SK-N-DZ (cell line): ENCODE results near the gene JADE3. TPM values are rescaled to one million over a fixed set of nuclear protein-coding genes. Genes with fewer than 3 reads are reported as not detected.

Experiments used
- DNase-seq: peaks from one replicate; pipeline ENCODE4 v3.0.0-alpha.2; 2015; ENCODE audit warnings: low spot score
- polyA plus RNA-seq, 2 experiments: library from polyadenylated mRNA; depleted of rRNA; stranded (reverse); fragments of >200 nt; gene quantifications; 2 replicates each; pipeline ENCODE4 v1.2.3, GENCODE V29; 2014

JADE3 gene
- polyA plus RNA-seq (2014; cell fraction: cytosol; rRNA removed): 6.9 and 9.3 TPM in 2 replicates
- polyA plus RNA-seq (2014; cell fraction: nucleus; rRNA removed): 7.2 and 8.8 TPM in 2 replicates

DNA sequence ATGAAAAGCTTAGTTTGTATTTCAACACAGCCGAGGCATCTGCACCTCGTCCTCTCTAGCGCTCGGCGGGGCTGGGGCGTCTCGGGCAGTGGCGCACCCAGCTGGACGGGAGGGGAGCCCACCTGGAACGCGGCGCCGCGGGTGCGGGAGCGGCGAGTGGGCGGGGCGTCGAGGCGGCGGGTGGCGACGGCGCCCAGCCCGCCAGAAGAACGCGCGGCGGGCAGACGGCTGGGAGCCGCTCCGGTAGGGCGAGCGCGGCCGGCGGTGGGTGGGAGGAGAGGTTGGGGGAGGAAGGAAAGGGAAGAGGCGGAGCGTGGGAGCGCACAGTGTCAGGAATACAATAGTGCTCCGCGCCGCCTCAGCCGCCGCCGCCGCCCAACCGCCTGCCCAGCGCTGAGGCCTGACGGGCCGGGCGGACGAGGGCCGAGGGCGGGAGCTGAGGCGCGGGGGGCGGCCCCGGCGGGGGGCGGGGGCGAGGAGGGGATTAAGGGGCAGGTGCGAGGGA, at the start of gene JADE3:
JADE3 (plus strand) TSS at position 324 of the 505 bp plus-strand sequence. CDS start 72,474 bp downstream, outside the sequence.
- peak; percentile 74 for DNase-seq

DNA sequence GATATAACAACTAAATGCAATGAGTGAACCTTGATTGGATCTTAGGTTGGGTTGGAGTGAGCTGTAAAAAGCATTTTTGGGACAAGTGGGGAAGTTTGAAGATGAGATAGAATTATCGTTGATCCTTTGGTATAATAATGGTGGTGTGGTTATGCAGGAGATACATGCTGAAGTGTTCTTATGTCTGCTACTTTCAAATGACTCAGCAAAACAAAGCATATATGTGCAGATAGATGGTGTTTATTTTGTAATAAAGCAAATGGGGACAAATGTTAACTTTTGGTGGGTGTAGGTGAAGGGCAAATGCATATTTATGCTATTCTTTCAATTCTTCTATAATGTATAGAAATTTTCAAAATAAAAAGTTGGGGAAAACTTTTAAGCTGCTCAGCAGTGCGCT, 49.1 kb upstream of the JADE3 start:
- DNase-seq: no peak

DNA sequence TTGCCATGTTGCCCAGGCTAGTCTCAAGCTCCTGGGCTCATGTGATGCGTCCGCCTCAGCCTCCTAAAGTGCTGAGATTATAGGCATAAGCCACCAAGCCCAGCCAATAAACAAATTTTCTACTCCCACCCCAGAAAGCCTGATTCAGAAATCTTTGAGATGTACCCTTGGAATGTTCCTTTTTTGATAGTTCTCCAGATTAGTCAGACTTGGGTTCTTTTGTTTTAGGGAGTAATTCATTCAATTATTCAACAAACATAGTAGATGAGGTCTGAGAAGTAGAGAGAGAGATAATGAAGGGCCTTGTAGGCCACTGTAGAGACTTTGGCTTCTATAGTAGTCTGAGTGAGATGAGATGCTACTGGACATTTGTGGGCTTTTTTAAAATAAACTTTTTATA, 47.6 kb upstream of the JADE3 start:
- no peak for DNase-seq

DNA sequence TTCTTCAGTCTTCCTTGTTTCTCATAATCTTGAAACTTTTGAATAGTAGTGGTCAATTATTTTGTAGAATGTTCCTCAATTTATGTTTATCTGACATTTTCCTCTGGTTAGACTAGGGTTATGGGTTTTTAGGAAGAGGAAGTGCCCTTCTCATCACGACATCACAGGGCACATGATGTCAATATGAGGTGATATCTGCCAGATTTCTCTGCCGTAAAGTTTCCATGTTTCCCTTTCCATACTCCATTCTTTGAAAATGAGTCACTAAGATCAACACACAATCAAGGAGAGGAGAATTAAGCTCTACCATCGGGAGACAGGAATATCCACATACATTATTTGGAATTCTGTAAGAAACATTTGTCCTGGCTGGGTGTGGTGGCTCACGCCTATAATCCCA, 46.9 kb upstream of the JADE3 start:
- DNase-seq: no peak

DNA sequence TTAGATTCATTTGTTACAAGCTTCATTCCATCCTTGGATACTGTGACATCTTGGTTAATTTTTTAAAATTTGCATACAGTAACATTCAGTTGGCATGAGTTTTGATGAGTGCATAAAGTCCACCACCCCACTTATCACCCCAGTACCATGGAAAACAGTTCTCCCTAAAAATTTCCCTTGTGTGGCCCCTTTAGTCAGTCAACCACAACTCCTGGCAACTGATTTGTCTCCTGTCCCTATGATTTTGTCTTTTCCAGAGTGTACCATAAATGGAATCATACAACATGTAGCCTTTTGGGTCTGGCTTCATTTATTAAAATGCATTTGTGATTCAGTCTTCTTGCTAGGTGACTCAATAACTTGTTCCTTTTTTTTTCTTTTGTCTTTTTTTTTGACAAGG, 45.5 kb upstream of the JADE3 start:
- no peak for DNase-seq

DNA sequence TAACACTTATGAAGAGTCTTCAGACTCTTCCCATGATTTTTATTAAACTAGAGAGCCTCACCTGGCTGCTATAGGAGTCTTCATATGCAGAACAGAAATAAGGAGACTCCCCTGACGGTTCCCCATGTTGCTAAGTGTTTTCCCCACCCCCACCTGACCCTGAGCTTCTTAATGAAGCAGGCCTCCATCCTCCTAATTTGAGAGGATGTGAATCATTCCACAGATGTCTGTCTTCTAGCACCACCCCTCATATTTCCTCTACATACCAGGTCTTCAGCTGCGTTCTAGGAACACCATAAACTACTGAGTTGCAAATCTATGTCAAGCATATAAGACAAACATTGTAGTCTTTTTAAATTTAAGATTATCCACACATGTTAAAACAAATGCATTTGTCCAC, 38.5 kb upstream of the JADE3 start:
- no peak for DNase-seq

DNA sequence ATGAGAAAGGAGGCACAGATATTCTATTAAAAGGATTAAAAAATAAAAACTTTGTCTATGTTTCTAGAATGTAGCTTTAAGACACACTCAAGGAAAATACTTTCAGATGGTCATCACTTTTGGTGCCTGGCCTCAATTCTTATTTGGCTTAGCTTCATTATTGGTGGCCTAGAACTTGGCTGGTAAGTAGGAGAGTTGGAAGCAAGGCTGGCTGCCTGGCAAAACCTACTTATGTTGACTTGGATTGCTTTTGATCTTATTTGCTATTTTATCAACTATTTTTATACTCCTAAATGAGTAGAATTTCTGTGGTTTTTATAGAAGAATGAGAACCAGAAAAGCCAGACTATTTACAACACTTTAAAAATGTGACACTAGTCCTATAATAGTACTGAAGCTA, 35.3 kb upstream of the JADE3 start:
- DNase-seq: no peak

DNA sequence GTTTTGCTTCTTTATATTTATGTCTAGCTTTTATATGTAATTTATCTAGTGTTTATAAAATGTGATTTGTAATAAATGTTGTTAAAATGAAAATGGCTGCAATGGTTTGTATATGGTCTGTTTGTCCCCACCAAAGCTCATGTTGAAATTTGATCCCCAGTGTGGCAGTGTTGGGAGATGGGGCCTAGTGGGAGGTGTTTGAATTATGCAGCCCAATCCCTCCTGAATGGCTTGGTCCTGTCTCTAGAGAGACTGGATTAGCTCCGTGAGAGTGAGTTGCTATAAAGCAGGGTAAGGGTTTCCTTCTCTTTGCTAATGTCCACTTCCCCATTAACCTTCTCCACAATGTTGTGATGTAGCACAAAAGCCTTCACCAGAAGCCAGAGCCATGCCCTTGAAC, 30.0 kb upstream of the JADE3 start:
- no peak for DNase-seq

DNA sequence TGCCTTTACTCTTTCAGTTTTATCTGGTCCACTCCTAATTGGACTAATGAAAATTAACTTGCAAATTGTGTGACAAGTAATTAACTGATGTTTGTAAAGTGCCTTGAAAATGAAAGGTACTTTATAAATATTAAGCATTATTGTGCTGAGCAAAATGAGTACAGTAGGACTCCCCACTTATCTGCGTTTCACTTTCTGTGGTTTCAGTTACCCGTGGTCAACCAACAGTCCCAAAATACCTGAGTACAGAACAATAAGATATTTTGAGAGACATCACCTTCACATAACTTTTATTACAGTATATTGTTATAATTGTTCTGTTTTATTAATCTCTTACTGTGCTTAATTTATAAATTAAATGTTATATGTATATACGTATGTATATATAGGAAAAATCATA, 27.4 kb upstream of the JADE3 start:
- no peak for DNase-seq

DNA sequence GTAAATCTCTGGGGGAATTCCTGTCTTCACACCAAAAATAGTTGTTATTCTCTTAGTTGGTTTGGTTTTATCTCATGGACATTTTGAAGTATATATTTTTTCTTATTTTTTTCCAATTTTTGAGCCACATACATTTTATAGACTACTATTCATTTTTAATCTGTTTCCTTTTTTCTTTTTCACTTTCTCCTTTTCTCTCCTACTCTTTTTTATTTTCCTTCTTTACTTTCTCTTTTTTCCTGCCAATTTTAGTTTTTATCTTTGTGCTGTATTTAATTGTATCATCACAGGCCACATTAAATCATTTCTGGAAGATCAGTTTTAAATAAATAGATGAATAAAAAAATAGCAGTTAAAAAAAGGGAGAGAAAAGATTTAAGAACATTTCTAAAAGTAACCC, 14.0 kb upstream of the JADE3 start:
- DNase-seq: no peak

DNA sequence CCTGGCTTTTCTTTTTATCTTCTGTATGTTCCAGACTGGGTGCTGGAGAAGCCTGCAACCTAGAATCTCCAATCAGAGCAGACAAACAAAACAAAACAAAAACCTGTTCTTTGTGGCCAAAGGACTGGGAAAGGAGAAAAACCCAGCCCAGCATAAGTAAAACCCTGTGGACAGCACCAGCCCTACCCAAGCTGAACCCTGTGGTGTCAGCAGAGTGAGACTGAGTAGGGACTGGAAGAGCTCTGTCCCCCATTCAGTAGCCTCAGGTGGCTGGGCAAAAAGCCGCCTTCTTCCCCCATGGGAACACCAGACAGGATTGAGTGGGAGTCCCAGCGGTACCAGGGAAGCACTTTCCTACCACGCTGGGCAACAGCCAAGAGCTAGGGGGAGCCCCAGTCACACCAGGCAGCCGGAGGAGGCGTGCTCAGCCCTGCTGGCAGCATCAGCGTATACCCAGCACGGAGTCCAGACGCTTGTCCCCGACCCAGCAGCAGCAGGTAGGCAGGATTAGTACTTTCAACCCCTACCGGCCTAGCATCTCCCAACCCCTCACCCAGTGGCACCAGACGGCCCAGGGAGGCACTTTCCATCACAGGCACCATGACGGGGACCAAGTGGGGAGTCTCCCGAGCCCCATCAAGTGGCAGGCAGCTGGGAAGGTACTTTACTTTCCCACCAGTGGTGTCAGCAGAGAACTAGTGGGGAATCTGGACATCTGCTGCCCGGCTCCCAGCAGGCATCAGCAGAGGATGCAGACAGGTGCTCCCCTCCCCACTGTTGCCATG, 8.6 kb upstream of the JADE3 start:
- peak; percentile 82 for DNase-seq

DNA sequence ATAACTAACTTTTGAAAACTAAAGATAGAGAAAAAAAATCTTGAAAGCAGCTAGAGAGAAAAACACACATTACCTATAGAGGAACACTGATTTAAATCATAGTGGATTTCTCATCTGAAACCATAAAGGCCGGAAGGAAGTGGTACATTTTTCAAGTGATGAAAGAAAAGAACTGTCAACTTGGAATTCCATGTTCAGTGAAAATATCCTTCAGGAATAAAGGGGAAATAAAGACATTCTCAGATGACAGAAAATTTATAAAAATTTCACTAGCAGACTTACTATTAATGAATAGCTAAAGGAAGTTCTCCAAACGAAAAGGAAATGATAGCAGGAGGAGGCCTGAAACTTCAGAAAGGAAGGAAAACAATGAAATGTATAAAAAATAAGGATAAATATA, 7.6 kb upstream of the JADE3 start:
- no peak for DNase-seq

DNA sequence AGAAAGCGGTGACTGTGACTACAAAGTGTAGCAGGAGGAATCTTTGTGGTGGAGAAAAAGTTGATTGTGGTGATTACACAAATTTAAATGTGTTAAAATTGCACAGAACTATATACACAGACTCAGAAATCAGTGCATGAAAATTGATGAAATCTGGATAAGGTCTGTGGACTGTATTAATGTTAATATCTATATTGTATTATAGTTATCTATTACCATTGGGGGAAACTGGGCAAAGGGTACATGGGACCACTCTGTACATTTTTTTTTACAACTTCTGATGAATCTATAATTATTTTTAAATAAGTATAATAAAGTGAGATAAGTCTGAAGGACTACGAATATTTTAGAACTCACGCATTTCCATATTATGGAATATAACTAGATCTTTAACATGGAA, 1.8 kb upstream of the JADE3 start:
- no peak for DNase-seq

DNA sequence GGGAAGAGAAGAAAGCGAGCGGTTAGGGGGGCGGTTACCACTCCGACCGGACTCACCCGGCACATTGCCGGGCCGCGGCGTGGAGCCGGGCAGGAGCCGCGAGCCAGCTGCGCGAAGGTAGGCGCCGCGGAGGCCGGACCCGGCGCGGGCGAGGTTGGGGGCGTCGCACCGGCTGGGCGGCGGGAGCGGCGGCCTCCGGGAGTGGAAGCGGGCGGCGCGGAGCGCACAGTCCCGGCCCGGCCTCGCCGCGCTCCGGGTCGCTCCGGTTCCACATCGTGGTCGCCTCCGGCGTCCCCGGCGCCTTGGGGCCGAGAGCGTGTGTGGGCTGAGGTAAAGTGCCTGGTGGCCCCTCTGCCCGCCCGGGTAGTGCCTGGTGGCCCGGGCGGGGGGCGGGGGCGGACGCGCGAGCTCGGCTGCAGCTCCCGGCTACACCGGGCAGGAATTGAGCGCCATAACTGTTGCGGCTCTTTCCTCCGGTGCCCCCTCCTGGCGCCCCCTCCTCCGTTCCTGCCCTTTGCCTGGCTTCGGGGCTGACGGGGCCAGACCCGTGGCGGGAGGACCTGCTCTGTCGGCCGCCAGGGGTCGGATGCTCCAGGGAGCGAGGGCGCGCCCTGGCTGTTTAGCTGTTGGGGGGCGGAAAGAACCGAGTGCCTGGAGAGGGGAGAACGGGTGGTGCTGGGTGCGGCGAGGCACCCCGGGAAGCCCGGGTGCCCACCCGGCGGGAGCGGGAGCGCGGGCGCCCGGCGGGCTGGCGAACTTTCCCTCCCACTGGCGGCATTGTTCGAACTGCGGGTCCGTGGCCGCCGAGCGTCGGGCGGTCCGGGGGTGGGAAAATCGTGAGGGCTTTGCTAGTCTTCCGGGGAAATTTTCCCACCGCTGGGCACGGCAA, 626 bp downstream of the JADE3 start:
- DNase-seq: peak; percentile 47

DNA sequence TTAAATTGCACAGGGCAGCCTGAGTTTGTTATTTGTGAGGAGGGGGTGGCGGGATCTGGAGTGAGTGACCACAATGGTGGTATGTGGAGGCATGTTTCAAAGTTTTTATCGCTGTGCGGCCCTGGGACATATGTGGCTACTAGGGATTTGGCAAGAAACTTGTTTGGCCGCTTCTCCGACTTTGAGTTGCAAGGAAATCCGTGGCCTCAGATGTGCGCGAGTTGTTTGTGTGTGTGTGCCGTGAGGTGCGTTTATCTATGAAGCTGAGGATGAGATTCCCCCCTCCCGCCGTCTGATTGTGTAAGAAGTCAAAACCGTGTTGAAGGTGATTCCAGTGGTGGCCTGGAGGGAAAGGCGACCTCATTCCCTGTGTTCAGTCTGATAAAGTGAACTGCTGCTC, 1.4 kb downstream of the JADE3 start:
- no peak for DNase-seq

DNA sequence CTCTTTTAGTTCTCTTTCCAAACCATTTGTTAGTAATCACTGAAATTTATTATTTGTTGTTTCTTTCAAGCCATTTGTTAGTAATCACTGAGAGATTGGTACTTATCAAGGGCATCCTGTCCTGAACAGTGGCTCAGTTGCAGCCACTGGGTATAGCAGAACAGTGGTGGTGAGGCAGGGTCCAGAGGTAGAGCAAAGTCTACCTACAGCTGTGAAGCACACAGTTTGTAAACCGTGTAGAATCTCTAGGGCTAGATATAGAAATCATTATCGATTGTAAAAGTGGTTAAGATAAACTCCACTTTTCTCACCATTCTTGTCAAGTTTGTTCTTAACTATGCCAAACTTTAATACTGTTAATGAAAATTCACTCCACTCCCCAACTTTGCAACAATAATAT, 4.1 kb downstream of the JADE3 start:
- DNase-seq: no peak

DNA sequence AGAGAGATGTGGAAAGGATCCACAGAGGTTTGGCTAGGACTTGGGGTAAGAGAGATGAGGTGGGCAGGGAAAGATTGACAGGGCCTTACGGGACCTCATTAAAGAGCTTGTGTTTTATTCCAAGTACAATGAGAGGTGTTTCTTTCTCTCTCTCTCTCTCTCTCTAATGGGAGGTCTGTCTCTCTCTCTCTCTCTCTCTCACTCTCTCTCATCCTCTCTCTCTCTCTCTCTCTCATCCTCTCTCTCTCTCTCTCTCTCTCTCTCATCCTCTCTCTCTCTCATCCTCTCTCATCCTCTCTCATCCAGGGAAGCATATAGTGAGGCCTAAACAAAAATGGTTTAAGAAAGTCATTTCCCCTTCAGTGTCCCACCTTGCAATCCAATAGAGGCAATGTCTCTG, 5.4 kb downstream of the JADE3 start:
- no peak for DNase-seq

DNA sequence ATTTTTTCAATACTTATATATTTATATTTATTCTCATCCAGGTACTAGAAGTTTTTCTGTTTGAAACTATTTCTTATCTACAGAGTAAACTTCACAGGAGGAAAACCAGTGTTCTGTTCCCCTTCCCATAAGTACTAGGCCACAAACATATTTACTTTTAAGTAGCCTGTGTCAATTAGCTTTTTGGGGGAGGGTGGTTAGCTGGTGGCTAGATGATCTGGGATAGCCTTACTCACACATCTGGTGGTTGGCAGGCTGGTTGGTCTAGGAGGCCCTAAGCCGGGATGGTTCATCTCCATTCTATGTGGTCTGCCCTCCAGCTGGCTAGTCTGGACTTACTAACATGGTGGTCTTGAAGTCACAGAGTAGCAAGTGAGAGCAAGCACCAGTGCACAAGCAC, 6.2 kb downstream of the JADE3 start:
- no peak for DNase-seq

DNA sequence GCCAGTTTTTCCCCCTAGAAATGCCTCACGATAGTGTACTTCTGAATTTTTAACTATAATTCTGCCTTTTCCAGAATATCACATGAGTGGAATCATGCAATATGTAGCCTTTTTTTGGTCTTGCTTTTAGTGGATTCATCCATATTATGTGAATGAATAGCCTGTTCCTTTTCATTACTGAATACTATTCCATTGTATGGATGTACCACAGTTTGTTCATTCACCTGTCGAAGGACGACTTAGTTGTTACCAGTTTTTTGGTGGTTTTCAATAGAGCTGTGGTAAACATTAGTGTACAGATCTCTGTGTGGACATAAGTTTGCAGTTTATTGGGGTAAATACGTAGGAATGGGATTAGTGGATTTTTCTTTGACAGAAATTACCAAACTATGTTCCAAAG, 8.0 kb downstream of the JADE3 start:
- DNase-seq: no peak

DNA sequence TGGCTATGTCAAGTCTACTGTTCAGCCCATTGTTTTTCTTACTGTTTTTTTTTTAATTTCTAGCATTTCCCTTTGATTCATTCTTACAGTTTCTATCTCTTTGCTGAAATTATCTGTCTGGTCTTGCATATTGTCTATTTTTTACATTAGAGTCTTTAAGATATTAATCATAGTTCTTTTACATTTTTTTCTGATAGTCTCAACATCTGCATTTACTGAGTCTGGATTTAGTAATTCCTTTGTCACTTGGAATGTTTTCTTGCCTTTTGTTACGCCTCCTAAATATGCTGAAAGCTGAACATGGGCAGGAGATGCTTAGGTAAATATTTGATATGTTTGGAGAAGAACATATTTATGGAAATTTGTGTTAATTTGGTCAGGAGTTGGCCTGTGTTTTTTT, 10.4 kb downstream of the JADE3 start:
- no peak for DNase-seq

DNA sequence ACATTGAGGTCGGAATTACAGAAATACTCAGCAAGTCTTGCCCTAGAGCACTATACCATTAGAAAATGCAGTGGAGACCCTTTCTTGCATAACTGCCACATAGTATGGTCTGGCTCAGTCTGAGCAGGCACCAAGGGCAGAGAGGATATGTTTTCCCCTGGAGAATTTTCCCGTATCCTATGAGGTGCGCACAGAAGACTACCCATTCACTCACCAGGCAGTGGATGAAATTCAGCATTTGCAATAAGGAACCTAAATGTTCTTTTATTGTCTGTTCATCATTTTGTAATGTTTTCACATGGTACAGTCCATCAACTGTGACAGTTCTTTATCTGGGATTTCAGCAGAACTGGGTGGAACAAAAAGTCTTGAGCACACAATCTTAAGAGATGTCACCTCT, 15.5 kb downstream of the JADE3 start:
- no peak for DNase-seq

DNA sequence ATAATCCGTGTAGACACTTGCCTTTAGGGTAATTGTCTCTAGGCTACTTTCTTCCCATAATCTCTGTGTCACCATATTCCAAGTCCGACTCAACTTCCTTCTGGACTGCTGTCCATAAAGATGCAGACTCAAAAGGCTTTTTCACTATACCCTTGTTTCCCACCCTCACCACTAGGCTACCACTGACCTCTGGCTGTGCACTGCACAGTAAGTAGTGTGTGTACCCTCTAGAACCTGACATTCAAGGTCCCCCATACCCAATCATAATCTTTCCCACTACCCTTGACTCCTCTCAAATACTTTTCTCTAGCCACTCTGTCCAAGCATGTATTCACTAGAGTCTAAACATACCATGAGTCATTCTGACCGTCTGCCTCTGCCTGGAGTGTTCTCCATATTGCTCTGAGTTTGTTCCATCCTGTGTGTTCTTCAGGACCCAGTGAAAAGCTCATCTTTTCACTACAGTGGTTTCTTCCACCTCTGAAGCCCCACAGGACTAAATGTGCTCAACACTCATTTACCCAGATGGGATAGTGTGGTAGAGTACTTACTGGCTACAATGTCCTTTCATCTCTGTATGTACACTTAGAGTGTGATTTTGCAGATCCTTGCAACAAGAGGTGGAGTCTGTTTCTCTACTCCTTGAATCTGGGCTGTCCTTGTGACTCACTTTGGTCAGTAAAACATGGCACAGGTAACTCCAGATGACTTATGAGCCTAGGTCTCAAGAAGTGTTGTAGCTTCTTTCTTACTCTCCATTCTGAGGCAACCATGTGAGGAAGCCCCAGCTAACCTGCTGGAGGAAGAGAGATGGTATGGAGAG, 17.4 kb downstream of the JADE3 start:
- no peak for DNase-seq
